COLO668 (cell line): ENCODE results near the gene ANKRD42.

Experiments used
- DNase-seq: peaks from one replicate; lab custom pipeline; 2025; ENCODE audit not compliant: unreplicated experiment; lab: John Stamatoyannopoulos, UW

Gene ANKRD42

GRCh38 chr11:83285771-83286528 lies 92.4 kb downstream of the ANKRD42 start, which contains the start of gene CCDC90B:
CCDC90B (minus strand) TSS chr11:83286367; CDS start chr11:83285972, 395 bp downstream.
- DNase-seq, result peak; percentile 94

DNA sequence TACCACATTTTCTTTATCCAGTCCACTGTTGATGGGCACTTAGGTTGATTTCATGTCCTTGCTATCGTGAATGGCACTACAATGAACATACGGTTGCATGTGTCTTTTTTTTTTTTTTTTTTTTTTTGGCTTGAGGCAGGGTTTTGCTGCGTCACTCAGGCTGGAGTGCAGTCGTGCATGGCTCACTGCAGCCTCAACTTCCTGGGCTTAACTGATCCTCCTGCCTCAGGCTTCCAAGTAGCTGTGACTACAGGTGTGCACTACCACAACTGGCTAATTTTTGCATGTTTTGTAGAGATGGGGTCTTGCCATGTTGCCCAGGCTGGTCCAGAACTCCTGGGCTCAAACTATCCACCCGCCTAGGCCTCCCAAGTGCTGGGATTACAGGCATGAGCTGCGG lies 94.1 kb downstream of the ANKRD42 start:
- no peak for DNase-seq

GRCh38 chr11:83292709-83293456 lies 99.4 kb downstream of the ANKRD42 start:
- DNase-seq, result peak; percentile 10

GRCh38 chr11:83293457-83293774 lies 99.9 kb downstream of the ANKRD42 start:
- DNase-seq, result no peak

- DNase-seq, result no peak
Observed at GRCh38 chr11:83294208-83294607, 100.7 kb downstream of the ANKRD42 start.
